Measurements from ENCODE around the gene FXYD1.

- TF ChIP-seq CTCF (IDR thresholded peaks at IDR 0.05): no peak
- TF ChIP-seq POLR2AphosphoS5 (IDR thresholded peaks at IDR 0.05): no peak
- no peak for TF ChIP-seq POLR2A (IDR thresholded peaks at IDR 0.05; ENCODE audit: low read depth)
These were observed 3.9 kb upstream of the FXYD1 start, which contains the start of gene LGI4 for GRCh38 chr19:35134601-35135242.

Measured in esophagus muscularis mucosa (tissue), 3 donors.